NCI-H187 (cell line): ENCODE measurements around the gene DNAJC1.

ENCODE experiments used
- DNase-seq, 2 experiments: peaks; one replicate each; lab custom pipeline; 2025; lab: John Stamatoyannopoulos, UW

DNAJC1 gene

GRCh38 chr10:21760332-21760731, 243.2 kb downstream of the DNAJC1 start:
- no peak for DNase-seq

GRCh38 chr10:21759232-21759631, 244.3 kb downstream of the DNAJC1 start:
- DNase-seq, result no peak

GRCh38 chr10:21758696-21759095, 244.8 kb downstream of the DNAJC1 start:
- DNase-seq, result no peak

- DNase-seq, result no peak
Measured at GRCh38 chr10:21758239-21758638, 245.3 kb downstream of the DNAJC1 start.

- no peak for DNase-seq
Measured at GRCh38 chr10:21757185-21757901, 246.2 kb downstream of the DNAJC1 start.

GRCh38 chr10:21756707-21757106, 246.8 kb downstream of the DNAJC1 start:
- DNase-seq, result no peak

- DNase-seq, result no peak
Measured at GRCh38 chr10:21754410-21755011, 249.0 kb downstream of the DNAJC1 start.

- DNase-seq, result no peak
Measured at GRCh38 chr10:21753497-21754270, 249.8 kb downstream of the DNAJC1 start.

GRCh38 chr10:21751341-21752310, 251.9 kb downstream of the DNAJC1 start:
- DNase-seq, result no peak

- DNase-seq, result no peak
Measured at GRCh38 chr10:21750424-21750823, 253.1 kb downstream of the DNAJC1 start.

GRCh38 chr10:21749788-21750187, 253.7 kb downstream of the DNAJC1 start:
- DNase-seq, result no peak

- no peak for DNase-seq
Measured at GRCh38 chr10:21747809-21748208, 255.7 kb downstream of the DNAJC1 start.

- DNase-seq, result no peak
Measured at GRCh38 chr10:21746118-21746517, 257.4 kb downstream of the DNAJC1 start.

- no peak for DNase-seq
Measured at GRCh38 chr10:21744223-21744622, 259.3 kb downstream of the DNAJC1 start.

- DNase-seq, result no peak
Measured at GRCh38 chr10:21742740-21743412, 260.7 kb downstream of the DNAJC1 start.

GRCh38 chr10:21740989-21741388, 262.5 kb downstream of the DNAJC1 start:
- no peak for DNase-seq

GRCh38 chr10:21737106-21737505, 266.4 kb downstream of the DNAJC1 start:
- DNase-seq, result no peak

GRCh38 chr10:21733710-21734109, 269.8 kb downstream of the DNAJC1 start:
- no peak for DNase-seq

GRCh38 chr10:21732067-21732772, 271.3 kb downstream of the DNAJC1 start:
- no peak for DNase-seq

GRCh38 chr10:21728618-21729017, 274.9 kb downstream of the DNAJC1 start:
- no peak for DNase-seq
